HG03280 (cell line): Measurements from ENCODE around the gene ASCC1.

ENCODE experiments used
- ATAC-seq: cut with Tn5 transposase; IDR thresholded peaks from one replicate; pipeline ENCODE4 v1.9.1; 2021; ENCODE audit warnings: mild to moderate bottlenecking, moderate library complexity; ENCODE audit not compliant: unreplicated experiment

Gene ASCC1

GRCh38 chr10:72056113-72056512 lies 160.0 kb downstream of the ASCC1 start:
- ATAC-seq: no peak

- no peak for ATAC-seq
These were observed 162.4 kb downstream of the ASCC1 start for GRCh38 chr10:72053690-72054089.

- ATAC-seq: no peak
These were observed 165.2 kb downstream of the ASCC1 start for GRCh38 chr10:72050873-72051272.

- ATAC-seq: no peak
These were observed 165.9 kb downstream of the ASCC1 start for GRCh38 chr10:72049969-72050781.

- no peak for ATAC-seq
These were observed 166.6 kb downstream of the ASCC1 start for GRCh38 chr10:72049472-72049871.

- ATAC-seq: peak; percentile 76
These were observed 167.5 kb downstream of the ASCC1 start for GRCh38 chr10:72048450-72049124.
